Suppressor macrophage treated with lipopolysaccharide for 1 hour (primary cell): Measurements from ENCODE around the gene POLE.

Experiments used
- DNase-seq, 3 donors: peaks; one replicate each; pipeline ENCODE4 v3.0.0-alpha.2; 2020 to 2022

POLE gene

GRCh38 chr12:132648616-132649225, 38.4 kb downstream of the POLE start:
- DNase-seq: no peak

DNA sequence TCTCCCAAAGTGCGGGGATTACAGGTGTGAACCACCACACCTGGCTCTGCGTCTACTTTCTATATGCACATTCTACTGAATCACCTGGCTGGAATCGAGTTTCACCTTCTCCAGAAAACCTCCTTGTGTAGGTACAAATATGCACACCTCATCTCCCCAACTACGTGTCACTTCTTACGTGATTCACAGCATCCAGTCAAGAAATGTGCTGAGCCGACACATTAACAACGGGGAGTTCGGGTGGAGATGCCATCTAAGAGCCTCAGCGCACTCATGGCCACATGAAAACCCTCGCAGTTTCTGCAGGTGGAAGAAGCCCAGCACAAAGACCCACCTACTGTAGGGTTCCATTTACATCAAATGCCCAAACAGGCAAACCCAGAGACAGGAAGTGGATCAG, 39.3 kb downstream of the POLE start:
- no peak for DNase-seq

- no peak for DNase-seq
These were observed 40.3 kb downstream of the POLE start for GRCh38 chr12:132646850-132647249.

DNA sequence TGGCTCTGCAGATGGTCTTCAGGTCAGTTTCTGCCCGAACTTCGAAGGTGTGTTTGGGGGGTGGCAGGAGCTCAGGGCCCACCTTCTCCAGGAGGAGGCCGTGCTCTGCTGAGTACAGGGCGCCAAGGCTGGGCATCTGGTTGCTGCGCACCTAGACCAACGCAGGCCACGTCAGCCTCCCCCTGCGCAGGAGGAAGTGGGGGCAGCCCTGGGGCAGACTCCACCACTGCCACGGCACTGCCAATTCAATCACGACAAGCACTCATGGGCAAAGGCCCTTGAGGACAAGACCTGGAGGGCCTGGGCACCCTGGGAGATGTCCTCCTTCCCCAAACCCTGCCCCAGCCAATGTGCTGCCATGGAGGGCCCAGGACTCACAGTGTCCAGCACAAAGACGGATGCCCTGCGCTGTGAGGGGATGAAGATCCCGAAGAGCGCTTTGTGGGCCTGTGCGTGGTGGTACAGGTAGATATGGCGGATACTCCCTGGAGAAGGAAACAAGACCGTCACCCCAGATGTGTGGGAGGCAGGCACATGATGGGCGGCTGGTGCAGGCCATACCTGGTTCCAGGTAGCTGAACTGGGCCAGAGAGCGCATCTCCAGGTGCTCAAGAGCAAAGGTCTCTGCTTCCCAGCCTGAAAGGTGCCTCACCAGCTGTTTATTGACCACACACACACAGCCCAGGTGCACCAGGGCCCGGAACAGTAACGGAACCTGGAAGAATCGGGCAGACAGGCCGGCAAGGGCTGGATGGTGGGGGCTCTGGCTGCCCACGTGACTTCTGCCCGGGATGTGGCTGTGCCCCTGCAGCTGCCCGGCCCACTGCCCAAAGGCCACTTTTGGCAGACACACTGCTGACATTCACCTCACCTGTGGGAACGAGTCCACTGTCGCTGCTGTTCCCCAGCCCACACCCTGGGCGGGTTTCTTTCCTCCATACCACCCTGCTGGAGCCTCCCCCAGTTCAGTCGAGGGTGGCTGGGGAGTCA, 44.0 kb downstream of the POLE start:
- DNase-seq: no peak

DNA sequence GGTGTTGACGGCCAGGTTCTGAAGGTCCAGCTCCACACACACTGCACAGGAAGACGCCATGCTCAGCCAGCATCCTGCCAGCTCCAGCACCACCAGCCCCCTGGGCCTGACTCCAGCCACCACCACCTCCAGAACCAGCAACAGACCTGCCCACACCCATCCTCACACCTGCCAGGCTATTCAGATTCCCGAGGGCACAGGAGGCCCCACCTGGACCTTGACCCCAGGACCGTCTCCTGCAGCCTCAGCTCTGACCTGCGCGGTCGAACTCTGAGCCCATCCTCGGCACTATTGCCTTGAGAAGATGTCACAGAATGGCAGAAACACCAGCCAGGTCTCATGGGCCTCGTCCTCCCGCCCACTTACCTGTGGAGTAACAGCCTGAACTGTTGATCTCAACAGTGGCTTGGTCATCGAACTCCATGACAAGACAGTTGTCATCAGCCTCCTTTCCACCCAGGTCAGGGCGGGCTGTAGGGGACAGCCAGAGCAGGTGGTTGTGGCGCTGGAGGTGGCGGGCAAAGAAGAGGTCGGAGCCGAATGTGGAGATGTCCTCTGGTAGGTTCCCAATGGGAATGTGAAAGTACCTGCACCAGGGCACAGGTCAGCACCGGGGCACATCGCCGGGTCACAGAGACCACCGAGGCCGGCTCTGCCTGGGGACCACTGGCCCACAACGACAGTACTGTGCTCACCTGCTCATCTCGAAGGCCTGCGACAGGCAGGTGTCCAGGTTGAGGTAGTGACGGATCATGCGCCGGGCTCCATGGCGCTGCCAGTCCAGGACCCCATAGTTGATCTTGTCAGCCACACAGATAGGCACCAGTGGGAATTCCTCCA, 45.1 kb downstream of the POLE start:
- DNase-seq: no peak

DNA sequence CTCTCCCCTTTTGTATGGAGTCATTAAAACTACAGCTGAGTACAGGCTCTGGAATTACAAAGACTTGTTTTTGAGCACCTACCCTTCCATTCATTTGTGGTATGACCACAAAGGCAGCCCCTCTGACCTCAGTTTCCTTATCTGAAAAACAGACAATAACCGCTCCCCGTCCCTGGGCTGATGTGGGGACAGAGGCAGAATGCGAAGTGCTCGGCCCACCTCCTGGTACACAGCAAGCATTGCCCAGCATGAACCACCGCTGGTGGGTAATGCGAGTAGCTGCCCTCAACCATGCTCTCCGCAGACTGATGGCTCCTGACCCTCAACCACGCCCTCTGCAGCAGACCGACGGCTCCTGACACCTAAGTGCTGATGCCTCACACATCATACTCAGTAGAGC, 46.2 kb downstream of the POLE start:
- DNase-seq: no peak

DNA sequence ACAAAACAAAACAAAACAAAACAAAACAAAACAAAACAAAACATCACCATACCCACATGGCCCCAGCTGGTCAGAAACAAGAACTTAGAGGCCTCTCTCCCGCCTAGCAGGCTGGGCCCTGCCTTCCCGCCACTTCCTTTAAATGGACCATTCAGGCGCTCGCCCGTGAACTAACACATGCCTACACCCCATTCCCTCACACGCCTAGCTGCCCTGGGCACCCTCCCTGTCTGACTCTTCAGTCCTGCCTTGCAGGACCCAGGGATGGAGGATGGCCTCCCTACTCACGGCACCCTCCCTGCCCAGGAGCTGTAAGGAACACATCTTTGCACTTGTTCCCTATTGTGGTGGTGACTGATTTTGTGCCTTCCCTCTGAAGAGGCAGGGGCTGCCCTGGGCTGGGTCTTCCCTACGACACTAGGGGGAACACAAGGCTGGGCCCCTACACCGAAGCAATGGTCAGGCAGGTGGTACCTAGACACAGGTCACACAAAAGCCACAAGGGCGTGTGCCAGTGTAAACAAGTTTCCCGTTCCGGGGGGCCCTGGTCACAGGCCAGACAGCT, 47.1 kb downstream of the POLE start:
- no peak for DNase-seq

- peak; percentile 29 to 46 (median 43) for DNase-seq
These were observed 48.4 kb downstream of the POLE start for GRCh38 chr12:132638541-132639408.

DNA sequence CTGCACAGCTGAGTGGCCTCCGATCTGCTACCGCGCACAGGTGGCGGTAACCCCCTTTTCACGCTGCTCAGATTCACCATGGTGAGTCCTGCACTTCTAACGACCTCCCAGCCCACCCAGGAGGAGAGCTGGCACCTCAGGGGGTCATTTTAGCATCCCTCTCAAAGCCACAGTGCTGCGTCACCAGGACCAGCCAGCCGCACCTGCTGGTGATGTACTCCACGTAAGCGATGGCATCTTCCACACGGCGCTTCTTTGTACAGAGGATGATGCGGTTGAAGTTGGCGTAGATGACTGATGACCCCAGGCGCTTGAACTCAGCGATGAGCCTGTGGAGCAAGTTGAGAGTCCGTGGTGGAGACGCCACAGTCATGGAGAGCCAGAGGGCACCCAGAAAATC, 49.3 kb downstream of the POLE start:
- no peak for DNase-seq

- no peak for DNase-seq
These were observed 51.8 kb downstream of the POLE start for GRCh38 chr12:132635076-132635955.

DNA sequence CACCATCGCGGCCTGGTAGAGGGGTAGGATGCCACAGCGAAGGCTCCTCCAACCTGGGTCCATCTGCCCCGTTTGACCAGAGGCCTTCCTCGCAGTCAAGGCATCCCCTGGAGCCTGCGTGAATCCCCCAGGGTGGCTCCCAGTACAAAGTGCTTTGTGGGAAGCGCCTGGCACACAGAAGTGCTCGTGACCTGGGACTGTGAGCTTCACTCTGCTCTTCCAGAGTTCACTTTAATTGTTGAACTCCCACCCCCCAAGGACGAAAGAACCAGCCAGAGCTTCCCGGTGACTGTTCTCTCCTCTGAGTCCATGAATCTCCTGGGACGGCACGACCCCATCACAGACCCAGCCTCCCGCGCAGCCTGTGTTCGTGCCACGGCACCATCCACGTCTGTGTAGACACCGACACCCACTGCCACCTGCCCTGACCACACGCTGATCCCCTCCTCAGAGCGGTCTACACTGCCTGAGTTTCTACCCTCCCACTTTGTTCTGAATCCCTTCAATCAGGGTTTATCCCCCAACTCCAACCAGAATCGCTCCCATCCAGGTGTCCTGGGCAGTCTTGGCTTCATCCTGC, 52.6 kb downstream of the POLE start:
- DNase-seq: no peak

GRCh38 chr12:132633901-132634300, 53.2 kb downstream of the POLE start:
- DNase-seq: no peak

GRCh38 chr12:132633398-132633797, 53.7 kb downstream of the POLE start:
- DNase-seq: no peak

- no peak for DNase-seq
These were observed 54.5 kb downstream of the POLE start for GRCh38 chr12:132632521-132633228.

- no peak for DNase-seq
These were observed 55.5 kb downstream of the POLE start for GRCh38 chr12:132631666-132632065.

- DNase-seq: no peak
These were observed 56.5 kb downstream of the POLE start for GRCh38 chr12:132630672-132631071.

GRCh38 chr12:132629330-132629729, 57.8 kb downstream of the POLE start:
- DNase-seq: no peak

- no peak for DNase-seq
These were observed 61.3 kb downstream of the POLE start for GRCh38 chr12:132625731-132626430.
